HL-60 (cell line): ENCODE results near the gene KMT5B.

Source experiments
- CTCF ChIP-seq: IDR thresholded peaks from one replicate; pipeline ENCODE4 v1.5.1; 2011; ENCODE audit warnings: low read length, control low read depth, inconsistent platforms; ENCODE audit not compliant: insufficient read depth
- GABPA ChIP-seq: IDR thresholded peaks from 2 replicates; pipeline ENCODE4 v1.6.1; 2012; ENCODE audit warnings: low read depth
- POLR2AphosphoS5 ChIP-seq: IDR thresholded peaks from 2 replicates; pipeline ENCODE4 v1.6.1; 2012; ENCODE audit warnings: low read depth
- REST ChIP-seq: IDR thresholded peaks from 2 replicates; pipeline ENCODE4 v1.6.1; 2012; ENCODE audit warnings: low read depth; ENCODE audit not compliant: insufficient replicate concordance
- SPI1 ChIP-seq: IDR thresholded peaks from 2 replicates; pipeline ENCODE4 v1.6.1; 2012; ENCODE audit warnings: low read depth, mild to moderate bottlenecking, borderline replicate concordance

GRCh38 chr11:68212421-68213134 lies 518 bp downstream of the KMT5B start:
- TF ChIP-seq CTCF = no peak
- TF ChIP-seq GABPA = no peak
- TF ChIP-seq REST = no peak
- no peak for TF ChIP-seq POLR2AphosphoS5
- TF ChIP-seq SPI1 = no peak
